Thoracic aorta (tissue), 2 donors: Measurements from ENCODE around the gene BCAS1. TPM values are rescaled to one million over a fixed set of nuclear protein-coding genes. Genes with fewer than 3 reads are reported as not detected.

ENCODE experiments used
- ATAC-seq: fragments of 150-250 bp; one replicate; pipeline ENCODE4 v1.8.0; 2017; ENCODE audit warnings: low read depth; ENCODE audit not compliant: insufficient number of reproducible peaks, low FRiP score
- DNase-seq: peaks from one replicate; pipeline ENCODE4 v3.0.0-alpha.2; 2020; ENCODE audit warnings: low spot score
- H3K27ac ChIP-seq, 2 donors: fragments of 200-600 bp; sonication (generic); 1 replicate in 1 of 2; 2 replicates in 1 of 2; pipeline ENCODE4 v1.5.1; 2016; ENCODE audit warnings: mild to moderate bottlenecking in 2 of 2, moderate library complexity in 2 of 2
- H3K27me3 ChIP-seq: fragments of 200-600 bp; sonication (generic); replicated peaks from 2 replicates; pipeline ENCODE4 v1.6.0; 2016; ENCODE audit warnings: mild to moderate bottlenecking; ENCODE audit not compliant: insufficient read depth
- H3K36me3 ChIP-seq: fragments of 200-600 bp; sonication (generic); one replicate; pipeline ENCODE4 v1.5.1; 2016
- H3K4me1 ChIP-seq, 2 donors: fragments of 200-600 bp; sonication (generic); 1 replicate in 1 of 2; 2 replicates in 1 of 2; pipeline versions ENCODE4 v1.5.1 to v1.6.0; 2016; ENCODE audit warnings: low read depth in 2 of 2, mild to moderate bottlenecking in 1 of 2; ENCODE audit not compliant: control insufficient read depth in 1 of 2
- H3K4me3 ChIP-seq: fragments of 200-600 bp; sonication (generic); 2 replicates; pipeline ENCODE4 v1.5.1; 2016; ENCODE audit warnings: mild to moderate bottlenecking
- H3K9me3 ChIP-seq: fragments of 200-600 bp; sonication (generic); 2 replicates; pipeline ENCODE4 v1.5.1; 2016
- CTCF ChIP-seq: fragments of 200-600 bp; sonication (generic); IDR thresholded peaks from one replicate; pipeline ENCODE4 v1.5.1; 2019; ENCODE audit warnings: antibody characterized with exemption
- total RNA-seq, 2 donors: library from RNA; depleted of rRNA; stranded (reverse); fragments of >200 nt; gene quantifications; one replicate each; pipeline versions ENCODE4 v1.1.0 to v1.2.3, GENCODE V29; 2016

BCAS1 gene
- total RNA-seq, 2 donors from 2014 or later, result under 0.01 to 3.6 TPM

DNA sequence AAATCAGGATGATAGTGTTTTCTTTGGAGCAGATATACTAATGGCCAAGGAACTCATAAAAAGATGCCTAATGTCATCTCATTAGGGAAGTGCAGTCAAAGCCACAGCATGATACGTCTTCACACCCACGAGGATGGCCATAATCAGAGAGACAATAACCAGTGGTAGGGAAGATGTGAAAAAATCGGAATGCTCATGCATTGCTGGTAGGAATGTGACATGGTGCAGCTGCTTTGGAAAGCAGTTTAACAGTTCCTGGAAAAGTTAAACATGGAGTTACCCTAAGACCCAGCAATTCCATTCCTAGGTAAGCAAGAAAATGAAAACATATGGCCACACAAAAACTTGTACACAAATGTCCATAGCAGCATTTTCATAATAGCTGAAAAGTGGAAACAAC is 29.9 kb downstream of the BCAS1 start:
- no peak for TF ChIP-seq CTCF
- peaks cover 4 to 5% of the 10 kb centered on the region in 2 donors for H3K4me1 ChIP-seq
- no peak for ATAC-seq
- no peaks in the 10 kb centered on the region for H3K9me3 ChIP-seq
- no peak overlapping the region for H3K4me3 ChIP-seq
- H3K27me3 ChIP-seq, result no peaks in the 10 kb centered on the region
- no peak overlapping the region for H3K27ac ChIP-seq
- no peaks in the 10 kb centered on the region for H3K36me3 ChIP-seq
- no peak for DNase-seq

DNA sequence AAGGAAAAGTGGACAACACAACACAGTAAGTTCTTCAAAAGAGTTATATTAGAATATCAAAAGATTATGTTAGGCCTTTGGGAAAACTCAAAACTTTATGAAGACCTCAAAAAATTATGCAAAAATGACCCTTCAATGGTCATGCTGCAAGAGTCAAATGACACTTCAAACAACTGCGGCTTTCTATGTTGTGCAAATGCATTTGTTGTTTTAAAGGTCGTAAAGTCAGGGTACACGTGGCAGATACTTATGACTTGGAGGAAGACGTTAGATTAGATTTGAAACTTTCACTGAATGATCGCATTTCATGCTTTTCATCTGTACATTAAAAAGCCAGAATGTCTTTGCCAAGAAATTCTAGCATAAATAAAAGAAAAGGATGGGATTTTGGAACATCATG is 31.4 kb downstream of the BCAS1 start:
- H3K4me3 ChIP-seq, result no peak overlapping the region
- H3K36me3 ChIP-seq, result no peaks in the 10 kb centered on the region
- no peaks in the 10 kb centered on the region for H3K4me1 ChIP-seq
- H3K27ac ChIP-seq, result no peak overlapping the region
- DNase-seq (no peak), ATAC-seq (no peak)
- no peaks in the 10 kb centered on the region for H3K9me3 ChIP-seq
- TF ChIP-seq CTCF, result no peak
- no peaks in the 10 kb centered on the region for H3K27me3 ChIP-seq

GRCh38 chr20:54037525-54037924 is 32.9 kb downstream of the BCAS1 start:
- Histone ChIP-seq H3K4me3 (no peak overlapping the region), H3K36me3 (no peaks in the 10 kb centered on the region), H3K27ac (no peak overlapping the region), H3K9me3 (peaks cover 1% of the 10 kb centered on the region), H3K27me3 (no peaks in the 10 kb centered on the region), H3K4me1 (no peaks in the 10 kb centered on the region)
- no peak for ATAC-seq
- DNase-seq, result no peak
- TF ChIP-seq CTCF, result no peak

- no peaks in the 10 kb centered on the region for H3K4me1 ChIP-seq
- H3K9me3 ChIP-seq, result peaks cover 4% of the 10 kb centered on the region
- H3K27ac ChIP-seq, result no peak overlapping the region
- ATAC-seq (no peak), DNase-seq (no peak)
- TF ChIP-seq CTCF, result no peak
- no peak overlapping the region for H3K4me3 ChIP-seq
- no peaks in the 10 kb centered on the region for H3K36me3 ChIP-seq
- H3K27me3 ChIP-seq, result no peaks in the 10 kb centered on the region
These were observed 40.8 kb downstream of the BCAS1 start for GRCh38 chr20:54029643-54030042.

GRCh38 chr20:54029176-54029575 is 41.2 kb downstream of the BCAS1 start:
- Histone ChIP-seq H3K36me3 (no peaks in the 10 kb centered on the region), H3K4me1 (no peaks in the 10 kb centered on the region), H3K9me3 (peaks cover 4% of the 10 kb centered on the region), H3K27ac (no peak overlapping the region), H3K27me3 (no peaks in the 10 kb centered on the region), H3K4me3 (no peak overlapping the region)
- no peak for TF ChIP-seq CTCF
- DNase-seq (no peak), ATAC-seq (no peak)
